HG02840 (cell line): ENCODE results near the gene CRAMP1.

Experiments
- ATAC-seq: cut with Tn5 transposase; IDR thresholded peaks from one replicate; pipeline ENCODE4 v1.9.1; 2021; ENCODE audit warnings: mild to moderate bottlenecking, moderate library complexity, moderate number of reproducible peaks; ENCODE audit not compliant: unreplicated experiment, low FRiP score

The CRAMP1 gene

GRCh38 chr16:1654505-1655268, 42.5 kb downstream of the CRAMP1 start:
- no peak for ATAC-seq

- ATAC-seq, result no peak
These were observed 43.2 kb downstream of the CRAMP1 start for GRCh38 chr16:1655269-1655807.

GRCh38 chr16:1655909-1656807, 44.0 kb downstream of the CRAMP1 start:
- no peak for ATAC-seq

- ATAC-seq, result no peak
These were observed 44.9 kb downstream of the CRAMP1 start for GRCh38 chr16:1656808-1657617.

- ATAC-seq, result no peak
These were observed 45.7 kb downstream of the CRAMP1 start for GRCh38 chr16:1657841-1658240.

GRCh38 chr16:1659031-1659430, 46.9 kb downstream of the CRAMP1 start:
- no peak for ATAC-seq

GRCh38 chr16:1661826-1662225, 49.7 kb downstream of the CRAMP1 start:
- no peak for ATAC-seq

GRCh38 chr16:1662543-1662942, 50.4 kb downstream of the CRAMP1 start:
- ATAC-seq, result no peak

GRCh38 chr16:1665829-1666228, 53.7 kb downstream of the CRAMP1 start:
- ATAC-seq, result no peak

GRCh38 chr16:1666316-1666715, 54.2 kb downstream of the CRAMP1 start:
- ATAC-seq, result no peak

GRCh38 chr16:1667271-1667670, 55.1 kb downstream of the CRAMP1 start:
- ATAC-seq, result no peak

- no peak for ATAC-seq
These were observed 55.8 kb downstream of the CRAMP1 start for GRCh38 chr16:1667916-1668315.

GRCh38 chr16:1668612-1669319, 56.6 kb downstream of the CRAMP1 start:
- no peak for ATAC-seq

- ATAC-seq, result no peak
These were observed 57.5 kb downstream of the CRAMP1 start for GRCh38 chr16:1669698-1670097.

GRCh38 chr16:1670371-1670770, 58.2 kb downstream of the CRAMP1 start:
- ATAC-seq, result no peak

- ATAC-seq, result no peak
These were observed 58.7 kb downstream of the CRAMP1 start for GRCh38 chr16:1670866-1671265.

- ATAC-seq, result no peak
These were observed 61.4 kb downstream of the CRAMP1 start for GRCh38 chr16:1673424-1674151.

GRCh38 chr16:1674306-1674705, 62.1 kb downstream of the CRAMP1 start:
- no peak for ATAC-seq
